GM21619 (cell line): ENCODE data around the gene GFI1.

ENCODE experiments used
- ATAC-seq: cut with Tn5 transposase; IDR thresholded peaks from one replicate; pipeline ENCODE4 v1.9.1; 2021; ENCODE audit not compliant: unreplicated experiment

GFI1 gene

GRCh38 chr1:92488832-92489231 is 2.1 kb upstream of the GFI1 start:
- ATAC-seq, result no peak

GRCh38 chr1:92488416-92488815 is 1.7 kb upstream of the GFI1 start:
- ATAC-seq, result no peak

GRCh38 chr1:92487078-92487605 is 417 bp upstream of the GFI1 start:
- ATAC-seq, result no peak

GRCh38 chr1:92485381-92486250 is 1.1 kb downstream of the GFI1 start:
- peak; percentile 46 for ATAC-seq

- ATAC-seq, result peak; percentile 22
These were observed 2.0 kb downstream of the GFI1 start for GRCh38 chr1:92484472-92485380.

GRCh38 chr1:92483610-92484471 is 2.9 kb downstream of the GFI1 start:
- ATAC-seq, result peak; percentile 13

GRCh38 chr1:92482665-92483609 is 3.8 kb downstream of the GFI1 start:
- no peak for ATAC-seq

GRCh38 chr1:92481971-92482664 is 4.6 kb downstream of the GFI1 start:
- no peak for ATAC-seq

GRCh38 chr1:92481599-92481925 is 5.2 kb downstream of the GFI1 start:
- no peak for ATAC-seq

- ATAC-seq, result no peak
These were observed 5.7 kb downstream of the GFI1 start for GRCh38 chr1:92480813-92481598.

- ATAC-seq, result no peak
These were observed 6.4 kb downstream of the GFI1 start for GRCh38 chr1:92480200-92480812.

- no peak for ATAC-seq
These were observed 7.1 kb downstream of the GFI1 start for GRCh38 chr1:92479587-92479986.

- ATAC-seq, result no peak
These were observed 8.3 kb downstream of the GFI1 start for GRCh38 chr1:92478393-92478792.

- ATAC-seq, result peak; percentile 34
These were observed 10.6 kb downstream of the GFI1 start for GRCh38 chr1:92476071-92476631.

- no peak for ATAC-seq
These were observed 11.7 kb downstream of the GFI1 start for GRCh38 chr1:92475029-92475428.

GRCh38 chr1:92473781-92474495 is 12.8 kb downstream of the GFI1 start:
- peak; percentile 63 for ATAC-seq

- ATAC-seq, result no peak
These were observed 16.5 kb downstream of the GFI1 start for GRCh38 chr1:92470216-92470615.
